Activated gamma-delta T cell treated with Interleukin-2 at 50 U/mL for 16 hours (primary cell): ENCODE measurements around the gene UBQLNL.

ENCODE experiments used
- DNase-seq: peaks from one replicate; pipeline ENCODE4 v3.0.0-alpha.2; 2020

UBQLNL gene, protein sequence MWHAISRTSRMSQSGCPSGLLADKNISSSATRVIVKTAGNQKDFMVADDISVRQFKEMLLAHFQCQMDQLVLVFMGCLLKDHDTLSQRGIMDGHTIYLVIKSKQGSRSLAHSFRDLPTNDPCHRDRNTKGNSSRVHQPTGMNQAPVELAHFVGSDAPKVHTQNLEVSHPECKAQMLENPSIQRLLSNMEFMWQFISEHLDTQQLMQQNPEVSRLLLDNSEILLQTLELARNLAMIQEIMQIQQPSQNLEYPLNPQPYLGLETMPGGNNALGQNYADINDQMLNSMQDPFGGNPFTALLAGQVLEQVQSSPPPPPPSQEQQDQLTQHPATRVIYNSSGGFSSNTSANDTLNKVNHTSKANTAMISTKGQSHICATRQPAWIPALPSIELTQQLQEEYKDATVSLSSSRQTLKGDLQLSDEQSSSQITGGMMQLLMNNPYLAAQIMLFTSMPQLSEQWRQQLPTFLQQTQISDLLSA

DNA sequence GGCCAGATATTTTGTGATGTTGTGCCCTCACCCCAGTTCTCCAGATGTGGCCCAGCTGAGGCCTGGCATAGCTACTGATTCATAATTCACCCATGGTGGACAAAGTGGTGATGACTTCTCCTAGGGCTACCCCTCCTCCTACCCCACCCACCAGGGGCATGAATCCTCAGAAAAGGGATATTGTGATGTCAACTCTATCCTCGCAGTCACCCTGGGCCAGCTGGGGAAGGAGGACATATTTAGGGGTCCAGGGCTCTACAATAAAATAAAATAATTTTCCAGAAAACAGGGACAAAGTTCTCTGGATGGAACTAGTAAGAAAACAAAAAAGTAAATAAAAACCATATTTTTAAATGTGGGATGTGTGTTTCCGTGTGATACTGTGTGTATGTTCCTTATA lies at the start of gene UBQLNL:
UBQLNL (minus strand) TSS at position 101 of the 400 bp plus-strand sequence. CDS start 258 bp downstream, outside the sequence.
- DNase-seq: no peak

DNA sequence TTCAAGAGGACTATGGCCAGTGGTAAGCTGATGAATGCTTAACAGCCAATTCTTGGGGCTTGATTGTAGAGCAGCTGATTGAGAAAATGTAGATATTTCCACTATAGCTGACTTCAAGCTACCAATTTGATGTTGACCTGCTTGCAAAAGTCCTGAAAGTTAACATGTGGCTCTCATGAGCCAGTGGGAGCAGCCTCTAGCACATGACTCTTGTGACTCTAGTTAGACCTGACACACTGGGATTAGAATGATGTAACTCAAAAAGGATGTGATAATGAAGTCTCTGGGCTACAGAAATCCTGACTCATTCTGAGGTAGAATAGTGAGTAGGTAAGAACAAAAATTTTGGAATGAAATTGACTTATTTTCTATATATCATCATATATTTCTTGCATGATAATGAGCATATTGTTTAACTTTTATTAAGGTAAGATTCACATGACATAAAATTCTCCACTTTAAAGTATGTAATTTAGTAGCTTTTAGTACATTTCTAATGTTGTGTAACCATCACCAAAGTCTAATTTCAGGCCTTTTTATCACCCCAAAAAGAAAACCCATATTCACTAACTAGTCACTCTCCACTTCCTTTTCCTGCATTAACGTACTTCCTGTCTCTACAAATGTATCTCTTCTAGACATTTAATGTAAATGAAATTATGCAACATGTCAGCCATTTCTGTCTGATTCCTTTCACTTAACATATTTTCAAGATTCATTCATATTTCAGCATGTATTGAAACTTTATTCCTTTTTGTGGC lies 47.9 kb upstream of the UBQLNL start:
- DNase-seq: no peak

DNA sequence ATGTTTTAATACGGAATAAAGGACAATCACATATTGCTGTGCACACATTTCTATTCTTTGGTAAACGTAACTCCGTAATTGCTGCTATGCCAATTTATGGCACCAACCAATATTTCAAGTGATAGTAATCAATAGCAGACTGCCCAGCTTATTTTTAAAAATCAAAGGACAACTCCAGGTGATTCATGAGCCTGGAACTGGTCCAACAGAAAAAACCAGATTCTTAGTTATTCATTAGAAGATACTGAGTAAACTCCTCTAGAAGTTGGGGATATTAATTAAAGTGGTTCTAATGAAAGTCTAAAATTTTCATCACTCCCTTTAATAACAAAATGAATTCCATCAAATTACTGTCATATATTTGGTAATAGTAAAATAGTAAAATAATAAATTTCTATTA lies 41.3 kb upstream of the UBQLNL start:
- DNase-seq: no peak

DNA sequence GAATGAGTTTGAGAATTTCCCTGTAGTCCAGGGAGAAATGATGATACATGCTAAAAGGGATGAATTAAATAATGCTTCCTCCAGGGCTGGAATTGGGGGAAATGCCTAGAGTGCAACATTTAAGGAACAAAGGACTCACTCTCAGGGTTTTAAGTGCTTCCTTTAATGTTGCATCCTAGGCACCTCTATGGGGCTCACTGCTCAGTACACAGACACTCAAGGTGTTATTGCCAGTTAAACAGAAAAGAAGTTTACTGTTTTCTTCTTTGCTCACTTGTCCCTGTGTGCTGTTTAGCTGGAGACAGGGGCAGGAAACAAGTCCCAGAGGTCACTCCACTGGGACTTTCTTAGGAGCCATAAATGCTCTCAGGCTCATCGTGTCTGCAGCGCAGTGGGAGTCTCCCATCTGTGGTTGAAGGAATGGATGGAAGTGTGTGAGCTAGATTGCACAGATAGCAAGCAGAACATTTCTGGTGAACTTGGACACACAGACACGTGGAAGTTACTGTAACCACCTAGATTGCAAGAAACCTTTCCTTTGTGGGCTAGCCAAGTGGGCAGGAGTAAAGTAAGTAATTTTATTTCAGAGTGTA lies 40.2 kb upstream of the UBQLNL start:
- no peak for DNase-seq

GRCh38 chr11:5553343-5553742 lies 36.8 kb upstream of the UBQLNL start:
- DNase-seq: no peak

DNA sequence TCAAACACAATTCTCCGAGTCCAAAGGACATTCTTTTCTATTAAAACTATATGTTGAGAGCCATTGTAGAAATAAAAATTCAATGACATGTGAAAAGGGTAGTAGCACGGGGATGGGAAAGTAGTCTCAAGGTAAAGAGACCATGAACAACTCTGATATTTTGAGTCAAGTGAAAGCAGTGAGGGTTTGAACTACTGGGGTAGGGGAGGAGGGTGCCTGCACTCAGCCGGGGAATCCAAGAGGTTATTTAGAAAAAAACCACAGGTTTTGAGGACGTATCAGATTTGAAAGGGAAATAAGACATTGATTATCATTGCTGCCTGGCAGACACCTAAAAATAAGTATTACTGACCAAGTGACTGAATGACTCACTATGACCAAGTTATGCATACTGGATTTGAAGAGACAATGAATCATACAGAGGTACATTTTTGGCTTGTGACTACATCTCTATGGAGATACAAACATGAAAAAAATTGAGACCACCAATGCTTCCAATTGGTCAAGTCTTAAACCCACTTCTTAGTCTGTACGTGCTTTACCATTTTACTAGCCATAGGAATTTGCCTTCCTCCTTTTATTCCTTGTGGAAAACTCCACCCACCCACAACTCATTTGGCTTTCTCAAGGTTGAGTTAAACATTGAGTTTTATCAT lies 34.1 kb upstream of the UBQLNL start:
- DNase-seq: no peak

- DNase-seq: no peak
Observed at GRCh38 chr11:5548440-5548839, 31.9 kb upstream of the UBQLNL start, which contains the start of gene OR52H1. TSS of gene OR52H1 (minus strand) at chr11:5548540. CDS start at chr11:5545505, 3,035 bp downstream.

- DNase-seq: no peak
Observed at GRCh38 chr11:5547982-5548381, 31.5 kb upstream of the UBQLNL start.

GRCh38 chr11:5546457-5546856 lies 30.0 kb upstream of the UBQLNL start:
- no peak for DNase-seq

GRCh38 chr11:5541427-5541826 lies 24.9 kb upstream of the UBQLNL start:
- no peak for DNase-seq

DNA sequence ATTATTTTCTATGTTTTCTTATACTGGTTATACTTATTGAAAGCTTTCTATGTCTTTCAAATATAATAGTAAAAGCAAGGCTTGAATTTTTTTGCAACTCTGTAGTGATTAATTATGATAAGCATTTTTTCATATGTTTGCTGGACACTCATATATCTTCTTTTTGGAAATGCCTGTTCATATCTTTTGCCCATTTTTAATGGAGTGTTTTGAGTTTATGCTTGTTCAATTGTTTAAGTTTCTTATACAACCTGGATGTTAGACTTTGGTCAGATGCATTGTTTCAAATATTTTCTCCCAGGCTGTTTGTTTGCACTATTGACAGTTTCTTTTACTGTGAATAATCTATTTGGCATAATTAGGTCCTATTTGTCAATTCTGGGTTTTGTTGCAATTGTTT lies 20.0 kb upstream of the UBQLNL start:
- no peak for DNase-seq

DNA sequence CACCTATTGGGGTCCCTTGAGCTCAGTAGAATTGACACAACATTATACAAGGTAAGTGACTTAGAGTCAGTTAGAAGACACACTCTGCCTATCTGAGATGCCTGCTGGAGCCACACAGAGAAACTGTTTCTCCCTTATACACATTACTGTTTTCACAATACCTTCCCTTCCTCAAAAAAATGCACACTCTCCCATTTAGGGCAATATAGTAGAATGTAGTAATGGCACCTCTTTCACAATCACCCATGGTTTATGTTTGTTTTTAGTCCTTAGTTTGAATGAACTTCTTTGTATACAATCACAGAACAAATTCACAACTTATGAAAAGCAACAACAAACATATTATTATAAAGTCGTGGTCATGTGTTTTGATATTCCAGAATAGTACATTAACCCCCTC lies 17.5 kb upstream of the UBQLNL start:
- no peak for DNase-seq

DNA sequence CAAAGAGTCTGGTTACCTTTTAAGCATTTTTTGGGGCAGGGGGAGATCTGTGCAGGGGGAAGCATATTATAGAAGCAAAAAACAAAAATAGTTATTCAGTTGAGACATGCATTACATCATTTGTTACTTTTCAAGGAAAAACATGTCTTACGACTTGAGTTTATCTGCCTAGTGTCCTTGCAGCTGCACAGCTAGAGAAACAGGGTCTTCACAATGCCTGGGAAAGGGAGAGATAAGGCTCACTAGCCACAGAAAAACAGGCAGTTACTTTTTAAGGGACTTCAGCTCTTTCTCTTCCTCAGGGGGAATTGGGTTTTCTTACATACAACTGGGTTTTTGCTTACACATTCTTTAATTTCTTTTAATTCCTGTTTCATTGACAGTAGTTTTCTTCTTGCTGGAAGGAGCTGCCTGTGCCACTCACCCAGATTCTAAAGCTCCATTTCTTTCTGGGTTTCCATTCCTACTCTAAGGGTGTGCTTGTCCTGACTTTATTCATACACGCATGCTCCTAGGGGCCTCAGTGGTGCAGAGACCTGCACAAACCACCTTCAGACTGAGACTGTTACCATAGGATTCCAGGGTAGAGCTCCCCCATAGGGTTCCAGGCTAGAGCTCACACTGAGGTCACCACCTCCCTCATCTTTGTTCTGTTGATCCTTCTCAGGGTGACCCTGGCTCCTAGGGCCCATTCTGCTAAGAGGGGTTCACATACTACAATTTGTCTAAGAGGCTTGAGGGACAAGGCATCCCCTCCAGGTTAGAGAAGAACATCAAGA lies 14.7 kb upstream of the UBQLNL start:
- DNase-seq: no peak

- DNase-seq: no peak
Observed at GRCh38 chr11:5528495-5528894, 12.0 kb upstream of the UBQLNL start.

GRCh38 chr11:5527716-5528115 lies 11.2 kb upstream of the UBQLNL start:
- DNase-seq: no peak

DNA sequence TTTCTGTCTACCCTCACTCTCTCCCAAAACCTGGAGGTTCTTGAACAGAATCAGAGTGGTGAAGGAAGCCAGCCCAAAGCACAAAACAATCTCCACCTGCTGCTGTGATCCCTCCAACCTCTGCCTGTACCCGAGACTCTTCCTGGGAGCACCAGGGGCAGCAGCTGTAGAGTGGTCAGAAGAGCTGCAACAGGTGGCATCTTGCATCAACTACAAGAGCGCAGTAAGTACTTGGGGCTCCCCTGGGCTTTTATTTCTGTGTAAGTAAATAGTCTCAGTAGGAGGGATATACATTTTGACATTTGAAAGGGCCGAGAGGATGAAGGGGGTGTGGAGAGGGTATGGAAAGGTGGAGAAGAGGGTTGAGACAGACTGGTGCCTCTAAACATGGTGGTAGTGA lies 8.3 kb upstream of the UBQLNL start:
- DNase-seq: no peak

GRCh38 chr11:5522308-5522707 lies 5.8 kb upstream of the UBQLNL start:
- DNase-seq: no peak

DNA sequence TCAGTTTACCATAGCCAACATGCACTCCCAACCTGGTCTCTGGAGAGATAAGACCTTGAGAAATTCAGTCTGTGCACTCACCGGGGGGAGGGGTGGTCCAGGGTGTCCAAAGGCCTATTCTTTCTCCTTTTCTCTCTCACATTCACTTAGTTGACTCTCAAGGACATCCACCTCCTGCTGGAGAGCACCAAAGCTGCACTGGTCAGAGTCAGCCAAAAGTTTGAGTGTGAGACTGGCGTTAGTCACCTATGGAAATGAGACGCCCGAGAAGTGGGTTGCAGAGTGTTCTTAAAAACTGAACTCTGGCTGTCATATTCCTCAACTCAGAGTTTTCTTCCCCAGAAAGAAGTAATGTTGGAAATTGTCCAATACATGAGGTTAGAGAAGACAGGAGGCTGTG lies 5.0 kb upstream of the UBQLNL start:
- DNase-seq: no peak

- DNase-seq: no peak
Observed at GRCh38 chr11:5514841-5515240, 1.7 kb downstream of the UBQLNL start.

GRCh38 chr11:5509803-5510202 lies 6.7 kb downstream of the UBQLNL start, which contains the start of gene UBQLN3:
TSS of gene UBQLN3 (minus strand) at chr11:5509957. CDS start at chr11:5509558, 399 bp downstream.
- no peak for DNase-seq

- no peak for DNase-seq
Observed at GRCh38 chr11:5508605-5509004, 7.9 kb downstream of the UBQLNL start.

GRCh38 chr11:5507933-5508305 lies 8.6 kb downstream of the UBQLNL start:
- DNase-seq: no peak
